Activated CD4-positive, alpha-beta T cell treated with anti-CD3 and anti-CD28 coated beads, Interleukin-2, amount 50 U/mL, for 24 hours (primary cell): ENCODE measurements around the gene VWA5B1.

Experiments used
- DNase-seq, 2 donors: peaks; one replicate each; pipeline ENCODE4 v3.0.0-alpha.2; 2020; ENCODE audit warnings: low read depth in 1 of 2, low spot score in 1 of 2

Gene VWA5B1

GRCh38 chr1:20347699-20348098 lies 57.0 kb downstream of the VWA5B1 start:
- no peak for DNase-seq

- DNase-seq = no peak
Observed at GRCh38 chr1:20348326-20348915, 57.7 kb downstream of the VWA5B1 start.

GRCh38 chr1:20349561-20349960 lies 58.9 kb downstream of the VWA5B1 start:
- no peak for DNase-seq

- no peak for DNase-seq
Observed at GRCh38 chr1:20349971-20350370, 59.3 kb downstream of the VWA5B1 start.

- no peak for DNase-seq
Observed at GRCh38 chr1:20350421-20350820, 59.7 kb downstream of the VWA5B1 start.

GRCh38 chr1:20351911-20352701 lies 61.4 kb downstream of the VWA5B1 start:
- no peak for DNase-seq

- DNase-seq = no peak
Observed at GRCh38 chr1:20353836-20354235, 63.2 kb downstream of the VWA5B1 start.

GRCh38 chr1:20354610-20355009 lies 63.9 kb downstream of the VWA5B1 start:
- DNase-seq = no peak

- DNase-seq = no peak
Observed at GRCh38 chr1:20355101-20355827, 64.6 kb downstream of the VWA5B1 start.

- no peak for DNase-seq
Observed at GRCh38 chr1:20355828-20356735, 65.4 kb downstream of the VWA5B1 start.

- DNase-seq = no peak
Observed at GRCh38 chr1:20356850-20357459, 66.3 kb downstream of the VWA5B1 start.

GRCh38 chr1:20357796-20358195 lies 67.1 kb downstream of the VWA5B1 start:
- no peak for DNase-seq

GRCh38 chr1:20358761-20359263 lies 68.1 kb downstream of the VWA5B1 start:
- no peak for DNase-seq

- peak in 1 of 2 donors; percentile 74 for DNase-seq
Observed at GRCh38 chr1:20359451-20360330, 69.0 kb downstream of the VWA5B1 start.

GRCh38 chr1:20361401-20361800 lies 70.7 kb downstream of the VWA5B1 start:
- no peak for DNase-seq

- DNase-seq = no peak
Observed at GRCh38 chr1:20361805-20362381, 71.2 kb downstream of the VWA5B1 start.

- no peak for DNase-seq
Observed at GRCh38 chr1:20362856-20363255, 72.2 kb downstream of the VWA5B1 start.

GRCh38 chr1:20365421-20366055 lies 74.9 kb downstream of the VWA5B1 start:
- DNase-seq = no peak

- DNase-seq = no peak
Observed at GRCh38 chr1:20366056-20366462, 75.4 kb downstream of the VWA5B1 start.
